GM12865 (cell line): Measurements from ENCODE around the gene RSBN1L.

Experiments
- DNase-seq: peaks from one replicate; pipeline ENCODE4 v3.0.0; 2010; ENCODE audit warnings: low read depth
- H3K4me3 ChIP-seq: 2 replicates; pipeline ENCODE4 v1.5.1; 2011; ENCODE audit warnings: mild to moderate bottlenecking, low read depth, low read length, control low read depth
- TF ChIP-seq, protein P1 (sequence below): IDR thresholded peaks from 2 replicates; pipeline ENCODE4 v1.5.1; 2011; ENCODE audit warnings: low read length, control low read depth, low read depth, inconsistent platforms; ENCODE audit not compliant: insufficient read depth; ENCODE audit errors: missing control alignments

The RSBN1L gene

DNA sequence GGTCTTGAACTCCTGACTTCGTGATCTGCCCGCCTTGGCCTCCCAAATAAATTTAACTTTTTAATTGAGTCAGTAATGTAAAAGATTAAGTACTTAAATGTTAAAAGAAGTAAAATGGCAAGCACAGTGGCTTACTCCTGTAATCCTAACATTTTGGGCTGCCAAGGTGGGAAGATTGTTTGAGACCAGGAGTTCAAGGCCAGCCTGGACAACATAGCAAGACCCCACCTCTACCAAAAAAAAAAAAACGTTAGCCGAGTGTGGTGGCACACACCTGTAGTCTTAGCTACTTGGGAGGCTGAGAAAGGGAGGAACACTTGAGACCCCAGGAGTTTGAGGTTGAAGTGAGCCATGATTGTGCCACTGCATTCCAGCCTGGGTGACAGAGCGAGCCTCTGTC, 128.4 kb downstream of the RSBN1L start:
- H3K4me3 ChIP-seq, result no peak overlapping the region
- DNase-seq, result no peak
- TF ChIP-seq, protein P1, sequence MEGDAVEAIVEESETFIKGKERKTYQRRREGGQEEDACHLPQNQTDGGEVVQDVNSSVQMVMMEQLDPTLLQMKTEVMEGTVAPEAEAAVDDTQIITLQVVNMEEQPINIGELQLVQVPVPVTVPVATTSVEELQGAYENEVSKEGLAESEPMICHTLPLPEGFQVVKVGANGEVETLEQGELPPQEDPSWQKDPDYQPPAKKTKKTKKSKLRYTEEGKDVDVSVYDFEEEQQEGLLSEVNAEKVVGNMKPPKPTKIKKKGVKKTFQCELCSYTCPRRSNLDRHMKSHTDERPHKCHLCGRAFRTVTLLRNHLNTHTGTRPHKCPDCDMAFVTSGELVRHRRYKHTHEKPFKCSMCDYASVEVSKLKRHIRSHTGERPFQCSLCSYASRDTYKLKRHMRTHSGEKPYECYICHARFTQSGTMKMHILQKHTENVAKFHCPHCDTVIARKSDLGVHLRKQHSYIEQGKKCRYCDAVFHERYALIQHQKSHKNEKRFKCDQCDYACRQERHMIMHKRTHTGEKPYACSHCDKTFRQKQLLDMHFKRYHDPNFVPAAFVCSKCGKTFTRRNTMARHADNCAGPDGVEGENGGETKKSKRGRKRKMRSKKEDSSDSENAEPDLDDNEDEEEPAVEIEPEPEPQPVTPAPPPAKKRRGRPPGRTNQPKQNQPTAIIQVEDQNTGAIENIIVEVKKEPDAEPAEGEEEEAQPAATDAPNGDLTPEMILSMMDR, result no peak

DNA sequence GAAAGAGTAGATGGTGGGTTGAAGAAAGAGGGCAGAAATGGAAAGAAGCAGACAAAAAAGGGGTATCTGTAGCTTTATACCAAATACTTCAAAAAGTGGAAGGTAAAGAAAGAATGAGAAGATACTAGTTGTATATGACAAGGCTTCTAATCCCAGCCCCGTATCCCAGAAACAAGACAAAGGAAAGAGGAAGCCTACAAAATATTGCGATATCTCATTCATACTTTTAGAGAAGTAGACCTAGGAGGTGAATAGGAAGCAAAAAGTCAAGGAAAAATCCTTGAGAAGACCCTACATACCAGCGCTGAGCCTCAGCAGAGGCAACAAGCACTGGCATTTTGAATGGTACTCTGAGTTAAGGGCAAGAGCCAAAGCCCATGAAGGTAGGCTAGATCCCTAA, 128.9 kb downstream of the RSBN1L start:
- no peak for DNase-seq
- TF ChIP-seq, protein P1, result no peak
- no peak overlapping the region for H3K4me3 ChIP-seq

DNA sequence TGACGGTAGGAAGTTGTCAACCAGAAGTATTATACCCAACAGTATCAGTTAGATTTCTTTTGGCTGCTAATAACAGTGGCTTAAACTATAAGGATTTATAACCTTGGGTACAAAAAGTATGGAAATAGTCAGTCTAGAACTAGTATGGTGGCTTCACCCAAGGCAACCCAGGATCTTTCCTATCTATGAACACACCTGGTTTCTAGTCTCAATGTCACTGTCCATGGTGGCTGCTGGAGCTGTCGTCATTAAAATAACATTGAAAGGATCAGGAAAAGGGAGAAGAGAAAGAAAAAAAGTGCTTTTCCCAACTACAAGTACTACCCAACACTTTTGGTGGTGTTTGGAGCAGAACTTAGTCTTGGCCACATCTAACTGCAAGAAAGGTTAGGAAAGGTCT, 130.0 kb downstream of the RSBN1L start:
- no peak overlapping the region for H3K4me3 ChIP-seq
- TF ChIP-seq, protein P1, result no peak
- no peak for DNase-seq

DNA sequence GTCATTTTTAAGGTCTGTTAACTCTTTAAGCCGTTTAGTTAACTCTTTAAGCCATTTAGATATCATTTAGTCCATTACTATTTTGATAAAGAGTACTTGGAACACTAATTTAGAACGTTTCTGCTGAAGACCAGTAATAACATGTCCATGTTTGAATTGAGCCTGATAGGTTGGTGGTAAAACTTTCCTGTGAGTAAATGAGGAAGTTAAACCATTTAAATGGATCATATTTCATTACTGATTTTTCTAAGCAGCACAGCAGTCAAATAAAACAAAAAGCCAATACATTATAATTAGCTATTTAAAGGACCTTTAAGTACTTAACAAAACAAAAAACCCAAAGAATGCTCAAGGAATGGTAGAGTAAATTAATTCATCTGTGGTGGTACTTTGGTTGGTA, 131.7 kb downstream of the RSBN1L start:
- no peak overlapping the region for H3K4me3 ChIP-seq
- TF ChIP-seq, protein P1, result no peak
- DNase-seq, result no peak

DNA sequence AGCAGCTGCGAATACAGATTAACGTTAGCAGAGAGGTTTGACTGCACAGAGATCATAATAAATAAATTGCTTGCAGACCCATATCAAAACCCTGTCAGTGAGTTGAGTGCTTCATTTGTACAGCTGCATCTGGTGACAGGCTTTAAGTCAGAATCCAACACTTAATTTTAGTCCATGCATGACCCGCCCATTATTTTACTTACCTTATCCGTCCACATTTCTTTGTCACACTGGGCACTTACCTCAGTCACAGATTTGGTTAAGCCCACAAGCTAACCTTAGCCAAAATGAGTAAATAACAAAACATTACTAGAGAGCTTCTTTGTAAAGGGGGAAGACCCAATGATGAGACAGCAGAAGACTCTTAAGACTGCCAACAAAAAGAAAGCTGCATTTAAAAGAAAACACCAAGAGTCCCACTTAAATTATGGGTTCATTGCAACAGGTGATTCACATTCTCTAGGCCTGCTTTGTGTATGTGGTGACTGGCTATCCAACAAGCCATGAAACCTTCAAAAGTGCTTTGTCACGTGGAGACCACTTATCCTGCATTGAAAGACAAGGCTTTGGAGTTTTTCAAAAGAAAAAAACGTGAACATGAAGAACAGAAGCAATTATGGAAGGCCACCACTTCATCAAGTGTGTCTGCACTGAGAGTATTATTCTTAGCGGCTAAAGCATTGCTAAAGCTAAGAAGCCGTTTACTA, 134.5 kb downstream of the RSBN1L start:
- no peak overlapping the region for H3K4me3 ChIP-seq
- TF ChIP-seq, protein P1, result no peak
- no peak for DNase-seq

DNA sequence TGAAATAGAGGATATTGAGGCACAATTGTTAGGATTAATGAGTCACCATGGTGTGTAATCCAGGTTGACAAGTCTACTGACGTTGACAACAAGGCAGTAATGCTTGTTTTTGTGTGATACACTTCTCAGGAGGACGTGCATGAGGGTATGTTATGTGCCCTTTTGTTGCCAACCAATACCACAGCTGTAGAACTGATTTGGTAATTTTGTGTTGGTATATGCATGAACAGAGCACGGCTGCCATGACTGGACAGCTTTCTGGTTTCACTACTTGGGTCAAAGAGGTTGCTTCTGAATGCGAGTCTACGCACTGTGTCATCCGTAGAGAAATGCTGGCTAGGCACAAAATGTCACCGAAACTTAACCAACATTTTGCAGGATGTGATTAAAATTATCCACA, 135.2 kb downstream of the RSBN1L start:
- DNase-seq, result no peak
- H3K4me3 ChIP-seq, result no peak overlapping the region
- TF ChIP-seq, protein P1, result no peak

DNA sequence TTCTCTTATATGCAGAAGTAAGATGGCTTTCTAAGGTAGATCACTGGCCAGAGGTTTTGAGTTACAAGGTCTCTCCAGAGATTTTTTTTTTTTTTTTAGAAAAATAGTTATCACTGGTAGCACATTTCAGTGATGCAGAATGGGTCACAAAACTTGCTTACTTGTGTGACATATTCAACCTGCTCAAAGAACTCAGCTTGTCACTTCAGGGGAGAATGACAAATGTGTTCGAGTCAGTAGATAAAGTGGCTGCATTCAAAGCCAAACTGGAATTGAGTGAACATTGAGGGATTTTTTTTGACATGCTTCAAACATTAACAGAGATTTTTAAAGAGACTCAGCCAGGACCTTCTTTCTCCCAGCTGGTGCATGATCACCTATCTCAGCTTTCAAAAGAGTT, 135.7 kb downstream of the RSBN1L start:
- H3K4me3 ChIP-seq, result no peak overlapping the region
- TF ChIP-seq, protein P1, result no peak
- DNase-seq, result no peak
